GM21576 (cell line): ENCODE measurements around the gene RIPOR3.
"Not testable (repeated sequence)": the region's sequence is repeated elsewhere in the genome, so short reads cannot be mapped to it uniquely, and the experiment has no call there.

Experiments used
- ATAC-seq: cut with Tn5 transposase; IDR thresholded peaks from one replicate; pipeline ENCODE4 v1.9.1; 2021; ENCODE audit warnings: mild to moderate bottlenecking, moderate library complexity; ENCODE audit not compliant: unreplicated experiment

Gene RIPOR3

DNA sequence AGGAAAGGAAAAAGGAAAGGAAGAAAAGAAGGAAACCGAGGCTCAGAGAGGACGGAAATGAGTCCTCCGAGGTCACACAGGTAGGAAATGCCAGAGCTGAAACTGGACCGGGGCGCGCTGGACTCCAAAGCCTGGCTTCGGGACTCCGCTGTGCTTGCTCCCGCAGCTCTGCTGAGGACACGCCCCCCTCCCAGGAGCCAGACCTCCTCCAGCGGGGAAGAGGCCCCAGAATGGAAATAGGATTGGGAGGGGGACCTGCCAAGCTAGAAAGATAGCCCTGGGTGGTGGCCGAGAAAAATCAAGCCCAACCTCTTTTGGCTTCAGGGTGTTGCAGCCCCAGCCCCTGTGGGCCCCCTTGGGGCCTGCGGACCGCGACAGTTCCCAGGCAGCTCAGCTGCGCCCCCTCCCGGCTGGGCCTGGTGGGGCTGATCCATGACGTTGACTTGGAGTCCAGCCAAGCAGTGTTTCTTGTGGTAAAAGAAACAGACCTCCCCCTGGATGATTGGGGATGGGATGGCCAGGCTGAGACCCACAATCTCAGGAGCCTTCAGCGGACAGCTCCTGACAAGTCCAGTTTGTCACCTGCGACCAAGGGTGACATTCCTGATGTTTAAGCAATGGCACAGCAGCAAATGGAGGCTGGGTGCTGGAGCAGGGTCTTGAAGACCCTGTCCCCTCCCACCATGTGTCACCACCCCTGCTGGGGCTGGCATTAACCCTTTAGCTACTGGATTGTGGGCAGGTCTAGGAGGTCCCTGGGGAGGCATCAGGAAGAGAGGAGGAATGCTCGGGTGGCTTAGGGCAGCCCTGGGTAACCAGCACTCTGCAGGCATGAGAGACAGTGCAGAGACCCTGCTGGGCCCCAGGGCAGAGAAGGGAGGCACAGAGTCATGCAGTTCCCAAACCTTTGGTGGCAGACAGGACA, 55.4 kb downstream of the RIPOR3 start:
- no peak for ATAC-seq

DNA sequence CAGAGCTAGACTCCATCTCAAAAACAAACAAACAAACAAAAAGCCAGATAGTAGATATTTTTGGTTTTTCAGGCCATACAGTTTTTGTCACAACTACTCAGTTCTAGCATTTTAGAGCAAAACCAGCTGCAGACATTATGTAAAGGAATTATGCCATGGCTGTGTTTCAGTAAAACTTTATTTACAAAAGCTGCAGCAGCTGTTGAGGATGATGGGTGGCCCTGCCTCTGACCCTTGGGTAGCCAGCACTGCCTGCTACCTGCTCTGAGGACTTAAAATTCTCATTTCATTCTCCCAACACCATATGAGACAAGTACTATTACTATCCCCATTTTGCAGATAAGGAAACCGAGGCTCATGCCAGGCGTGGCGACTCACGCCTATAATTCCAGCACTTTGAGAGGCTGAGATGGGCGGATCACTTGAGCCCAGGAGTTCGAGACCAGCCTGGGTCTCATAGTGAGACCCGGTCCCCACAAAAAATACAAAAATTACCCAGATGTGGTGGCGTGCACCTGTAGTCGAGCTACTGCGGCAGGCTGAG, 56.3 kb downstream of the RIPOR3 start:
- no peak for ATAC-seq

DNA sequence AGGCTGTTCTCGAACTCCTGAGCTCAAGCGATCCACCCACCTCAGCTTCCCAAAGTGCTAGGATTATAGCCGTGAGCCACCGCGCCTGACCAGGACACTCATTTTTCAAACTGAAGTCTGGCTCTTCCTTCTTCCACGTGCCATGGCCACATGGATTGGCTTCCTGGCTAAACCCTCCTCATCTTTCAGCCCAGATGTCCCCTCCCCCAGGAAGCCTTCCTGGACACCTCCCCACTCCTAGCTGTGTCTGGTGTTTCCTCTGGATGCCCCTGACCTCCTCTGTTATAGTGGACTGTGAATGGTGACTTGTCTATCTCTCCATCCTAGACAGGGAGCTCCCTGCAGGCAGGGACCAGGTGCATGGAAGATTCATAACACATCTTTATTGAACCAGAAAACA, 57.2 kb downstream of the RIPOR3 start:
- ATAC-seq, result no peak

DNA sequence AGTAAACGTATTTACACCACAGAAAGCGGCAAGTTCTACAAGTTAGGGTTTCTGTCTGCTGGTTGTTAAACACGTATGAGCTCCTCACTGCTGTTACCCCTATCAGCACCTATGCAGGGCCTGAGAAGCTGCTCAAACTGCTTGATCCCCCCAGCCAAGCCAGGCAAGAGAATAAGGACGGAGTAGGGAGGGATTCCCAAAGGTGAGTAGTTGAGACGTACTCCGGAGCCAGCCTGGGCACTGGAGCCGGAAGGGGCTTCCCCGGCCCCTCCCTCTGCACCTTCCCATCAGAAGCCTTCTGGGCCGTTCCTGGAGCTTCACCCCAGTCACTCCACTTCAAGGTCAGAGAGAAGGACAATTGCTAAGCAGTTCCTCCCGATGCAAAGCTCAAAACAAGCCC, 58.0 kb downstream of the RIPOR3 start:
- ATAC-seq, result no peak

DNA sequence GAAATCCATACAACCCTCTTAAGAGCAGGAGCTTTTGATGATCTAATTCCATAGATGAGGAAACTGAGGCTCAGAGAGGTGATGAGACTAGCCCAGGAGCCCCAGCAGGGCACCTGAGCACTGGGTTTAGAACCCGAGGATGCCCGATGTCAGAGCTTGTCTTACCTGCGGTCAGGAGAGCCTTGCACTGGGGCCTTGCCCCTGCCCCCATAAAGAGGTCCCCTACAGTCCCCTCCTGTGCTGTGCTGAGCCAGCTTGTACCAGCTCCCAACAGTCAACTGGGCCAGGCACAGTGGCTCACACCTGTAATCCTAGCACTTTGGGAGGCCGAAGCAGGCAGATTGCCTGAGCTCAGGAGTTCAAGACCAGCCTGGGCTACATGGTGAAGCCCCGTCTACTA, 58.6 kb downstream of the RIPOR3 start:
- no peak for ATAC-seq

DNA sequence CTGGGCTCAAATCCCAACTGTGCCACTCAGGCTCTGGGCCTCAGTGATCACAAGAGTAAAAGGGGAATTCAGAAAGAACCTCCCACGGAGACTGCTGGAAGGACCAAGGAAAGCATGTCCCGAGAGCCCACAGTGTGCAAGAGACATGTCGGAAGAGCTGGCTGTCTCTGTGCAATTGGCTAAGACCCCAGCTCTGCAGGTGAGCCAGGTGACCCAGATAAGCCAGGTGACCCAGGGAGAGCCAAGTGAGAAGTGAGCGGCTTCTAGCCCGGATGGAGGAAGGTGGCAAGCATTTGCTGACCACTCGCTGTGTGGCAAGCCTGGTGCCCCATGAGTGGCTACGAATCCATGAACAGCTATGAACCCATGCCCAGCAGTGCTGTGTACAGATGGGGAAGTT, 59.1 kb downstream of the RIPOR3 start:
- ATAC-seq, result no peak

DNA sequence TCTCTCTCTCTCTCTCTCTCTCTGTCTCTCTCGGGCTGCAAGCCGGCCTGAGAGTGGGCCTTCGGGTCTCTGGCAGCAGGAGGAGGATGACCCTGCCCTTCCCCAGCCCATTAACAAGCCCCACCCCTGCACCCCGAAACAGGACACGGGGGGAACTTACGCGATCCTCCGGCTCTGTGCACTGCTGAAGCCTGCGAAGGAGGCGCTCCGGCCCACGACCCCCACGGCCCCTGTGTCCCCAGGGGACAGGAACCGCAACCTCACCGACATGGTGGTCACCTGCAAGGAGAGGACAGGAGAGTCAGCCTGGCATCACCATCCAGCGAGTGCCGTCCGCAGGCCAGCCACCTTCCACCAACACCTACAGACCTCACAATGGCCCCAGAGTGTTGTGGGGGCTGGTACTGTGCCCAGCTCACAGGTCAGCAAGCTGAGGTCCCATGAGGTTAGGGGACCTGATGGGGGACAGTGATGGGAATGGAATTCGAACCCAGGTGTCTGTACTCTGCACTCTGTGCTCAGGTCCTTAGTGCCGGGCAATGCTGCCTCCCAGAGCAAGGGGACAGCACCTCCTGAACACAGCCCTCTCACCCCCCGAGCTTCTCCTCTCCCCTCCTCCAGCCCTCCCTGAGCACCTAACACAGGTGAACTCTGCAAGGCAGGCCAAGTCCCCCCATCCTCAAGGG, 60.6 kb downstream of the RIPOR3 start:
- no peak for ATAC-seq

DNA sequence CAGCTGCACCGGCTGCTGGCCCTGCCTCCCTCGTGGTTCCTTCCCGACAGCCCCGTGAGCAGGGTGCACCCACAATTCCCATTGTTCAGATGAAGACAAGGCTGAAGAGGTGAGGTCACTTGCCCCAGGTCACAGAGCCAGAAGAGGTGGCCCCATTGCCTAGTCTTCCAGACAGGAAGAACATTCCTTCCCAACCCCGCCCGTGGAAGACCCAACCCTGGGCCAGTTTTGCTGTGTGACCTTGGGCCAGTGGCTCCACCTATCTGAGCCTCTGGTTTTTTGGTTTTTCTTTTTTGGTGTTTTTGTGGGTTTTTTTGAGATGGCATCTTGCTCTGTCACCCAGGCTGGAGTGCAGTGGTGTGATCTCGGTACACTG, 61.7 kb downstream of the RIPOR3 start:
- ATAC-seq, result no peak

DNA sequence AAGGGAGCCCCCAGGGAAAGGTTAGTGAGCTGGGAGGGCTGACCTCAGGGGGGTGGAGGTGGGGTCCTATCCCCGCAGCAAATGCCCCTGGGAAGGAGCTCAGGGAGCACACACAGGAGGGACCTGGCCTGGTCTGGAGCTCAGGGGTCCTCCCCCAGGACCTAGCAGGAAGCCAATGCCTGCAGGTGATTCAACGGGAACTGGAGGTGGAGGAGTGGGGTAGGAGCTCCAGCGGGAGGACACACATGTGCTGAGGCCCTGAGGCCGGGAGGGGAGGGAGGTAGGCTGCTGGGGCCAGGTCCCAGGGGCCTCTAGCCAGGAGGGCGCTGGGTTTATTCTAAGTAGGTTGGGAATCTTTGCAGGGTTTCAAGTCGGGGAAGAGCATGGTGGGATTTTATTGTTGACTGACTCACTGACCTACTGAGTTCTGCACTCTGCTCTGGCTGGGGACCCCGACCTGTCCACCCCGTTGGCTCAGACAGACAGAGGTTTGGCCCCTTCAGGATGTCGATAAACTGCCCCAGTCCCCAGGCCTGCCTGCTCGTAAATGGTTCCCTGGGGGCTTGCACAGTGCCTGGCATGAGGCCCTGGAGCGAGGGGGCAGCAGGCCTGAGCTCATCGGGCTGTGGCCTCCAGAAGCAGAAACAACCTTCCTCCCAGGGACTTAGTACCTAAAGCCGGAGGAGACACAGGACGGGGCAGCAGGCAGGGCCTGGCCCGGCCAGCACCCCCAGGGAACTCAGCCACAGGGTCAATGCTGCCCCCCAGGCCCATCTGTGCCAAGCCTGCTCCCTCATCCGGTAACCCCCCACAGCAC, 62.3 kb downstream of the RIPOR3 start:
- no peak for ATAC-seq

DNA sequence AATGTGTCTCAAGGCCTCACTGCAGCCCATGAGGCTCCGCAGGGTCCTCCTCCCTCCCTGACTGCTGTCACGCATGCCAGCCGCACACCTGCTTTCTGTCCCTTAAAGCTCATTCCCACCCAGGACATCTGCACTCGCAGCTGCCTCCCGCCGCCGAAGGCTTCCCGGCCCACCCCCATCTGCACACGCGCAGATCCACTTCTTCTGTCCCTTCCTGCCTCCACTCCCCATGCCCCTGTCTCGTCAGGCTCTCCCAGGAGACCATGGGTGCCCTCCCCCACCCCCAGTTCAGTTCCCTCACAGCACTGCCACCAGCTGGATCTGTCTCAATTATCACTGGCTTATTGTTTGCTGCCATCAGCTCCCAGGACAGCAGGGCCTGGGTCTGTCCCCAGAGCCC, 63.0 kb downstream of the RIPOR3 start:
- no peak for ATAC-seq

DNA sequence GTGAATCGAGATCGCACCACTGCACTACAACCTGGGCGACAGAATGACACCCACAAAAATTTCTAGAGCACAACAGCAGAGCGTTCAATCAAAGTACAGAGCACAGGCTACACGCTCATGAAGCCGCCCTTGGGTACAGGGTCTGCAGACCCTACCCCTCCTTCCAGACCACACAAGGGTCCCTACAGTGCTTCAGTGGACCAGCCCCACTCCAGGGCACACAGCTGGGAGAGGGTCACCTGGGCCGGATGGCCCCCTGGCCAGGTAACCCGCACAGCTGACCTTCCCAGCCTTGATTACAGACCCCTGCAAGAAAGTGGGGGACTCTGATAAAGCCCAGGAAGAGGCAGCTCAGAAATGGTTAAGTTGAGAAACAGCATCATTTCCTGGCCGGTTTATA, 63.6 kb downstream of the RIPOR3 start:
- no peak for ATAC-seq

DNA sequence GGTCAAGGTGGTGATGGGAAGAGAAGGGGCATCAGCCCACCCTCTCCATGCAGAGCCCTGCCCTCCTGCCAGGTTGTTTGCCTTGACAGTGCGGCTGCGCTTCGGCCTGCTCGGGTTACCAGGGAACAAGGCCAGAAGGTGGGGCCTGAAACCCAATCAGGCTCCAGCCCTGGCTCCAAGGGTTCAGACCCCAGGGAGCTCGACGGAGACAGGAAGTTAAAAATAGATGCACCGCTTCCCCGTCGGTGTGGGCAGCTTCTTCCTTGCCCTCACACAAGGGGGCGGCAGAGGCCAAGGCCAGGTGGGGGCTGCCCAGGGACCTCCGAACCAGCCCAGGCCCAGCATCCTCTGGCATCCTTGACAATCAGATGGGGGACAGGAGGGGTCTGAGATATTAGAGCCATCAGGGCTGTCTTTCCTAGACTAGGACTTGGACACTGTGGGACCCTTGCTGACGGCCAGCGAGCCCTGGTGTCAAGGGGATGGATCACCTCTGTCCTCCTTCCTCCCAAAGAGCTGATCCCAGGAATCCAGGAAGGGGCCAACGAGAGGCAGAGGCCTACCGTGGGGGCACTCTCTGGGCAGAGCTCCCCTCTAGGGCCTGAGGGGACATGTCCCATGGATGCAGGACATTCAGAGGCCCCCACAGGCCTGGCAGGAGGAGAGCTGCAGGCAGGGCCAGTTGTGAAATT, 65.2 kb downstream of the RIPOR3 start:
- no peak for ATAC-seq

DNA sequence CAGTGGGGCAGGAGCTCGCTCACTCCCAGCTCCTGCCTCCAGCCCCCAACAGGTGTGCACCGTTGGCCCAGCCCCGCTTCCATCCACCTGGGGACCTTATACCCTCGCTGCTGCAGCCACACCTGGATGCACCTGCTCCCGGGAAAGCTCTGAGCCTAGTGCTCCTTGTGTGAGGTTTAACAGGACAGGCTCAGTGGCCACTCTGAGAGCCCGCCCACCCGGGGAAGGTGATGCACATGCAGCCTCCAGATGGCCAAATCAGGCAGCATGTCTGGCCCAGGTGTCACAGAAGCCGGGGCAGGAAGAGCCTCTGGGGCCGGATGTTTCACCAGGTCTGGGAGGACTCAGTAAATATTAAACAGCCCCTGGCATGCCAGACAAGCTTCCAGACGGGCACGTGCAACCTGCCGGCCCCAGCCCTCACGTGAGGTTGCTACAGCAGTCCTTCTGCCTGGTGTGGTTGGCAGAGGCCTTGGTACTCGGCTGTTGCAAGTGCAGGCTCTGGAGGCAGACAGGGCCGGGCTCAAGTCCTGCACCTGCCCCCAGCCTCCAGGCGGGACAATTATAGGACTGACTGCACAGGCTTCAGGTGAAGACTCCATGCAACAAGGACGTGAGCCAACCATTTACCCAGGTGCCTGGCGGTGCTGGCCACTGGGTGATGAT, 66.9 kb downstream of the RIPOR3 start:
- no peak for ATAC-seq

DNA sequence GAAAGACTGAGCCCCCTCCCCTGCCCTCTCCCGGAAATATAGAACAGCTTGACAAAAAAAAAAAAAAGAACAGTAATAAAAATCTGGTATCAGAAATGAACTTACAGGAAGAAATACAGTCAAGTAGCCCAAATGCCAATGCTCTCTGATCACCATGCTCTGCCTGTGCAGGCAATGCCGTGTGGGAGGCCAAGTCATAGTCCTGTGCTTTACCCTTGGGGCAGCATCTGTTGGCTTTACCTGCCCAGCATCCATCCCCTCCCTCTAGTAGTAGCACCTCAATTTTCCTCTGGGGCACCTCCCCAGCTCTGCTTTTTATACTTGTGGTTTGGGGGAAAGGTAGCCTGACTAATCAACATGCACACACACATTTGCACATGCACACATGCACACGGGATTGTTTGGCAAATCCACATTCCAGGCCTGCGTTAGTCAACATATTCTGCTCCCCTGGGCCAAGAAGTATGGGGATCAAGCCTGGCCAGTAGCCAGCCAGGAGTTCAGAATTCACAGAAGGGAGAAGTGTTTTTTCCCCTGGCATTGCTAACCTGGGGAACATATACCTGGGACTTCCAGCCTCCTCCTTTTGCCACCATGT, 70.2 kb downstream of the RIPOR3 start:
- ATAC-seq, result no peak

DNA sequence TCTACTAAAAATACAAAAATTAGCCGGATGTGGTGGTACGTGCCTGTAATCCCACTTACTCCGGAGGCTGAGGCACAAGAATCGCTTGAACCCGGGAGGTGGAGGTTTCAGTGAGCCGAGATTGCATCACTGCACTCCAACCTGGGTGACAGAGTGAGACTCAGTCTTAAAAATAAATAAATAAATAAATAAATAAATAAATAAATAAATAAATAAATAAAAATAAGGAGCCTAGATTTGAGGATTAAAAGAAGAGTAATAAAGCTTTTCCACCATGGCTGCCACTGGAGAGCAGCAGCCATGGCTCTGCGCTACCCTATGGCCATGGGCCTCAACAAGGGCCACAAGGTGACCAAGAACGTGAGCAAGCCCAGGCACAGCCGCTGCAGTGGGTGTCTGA, 70.9 kb downstream of the RIPOR3 start:
- ATAC-seq, result not testable (repeated sequence)

DNA sequence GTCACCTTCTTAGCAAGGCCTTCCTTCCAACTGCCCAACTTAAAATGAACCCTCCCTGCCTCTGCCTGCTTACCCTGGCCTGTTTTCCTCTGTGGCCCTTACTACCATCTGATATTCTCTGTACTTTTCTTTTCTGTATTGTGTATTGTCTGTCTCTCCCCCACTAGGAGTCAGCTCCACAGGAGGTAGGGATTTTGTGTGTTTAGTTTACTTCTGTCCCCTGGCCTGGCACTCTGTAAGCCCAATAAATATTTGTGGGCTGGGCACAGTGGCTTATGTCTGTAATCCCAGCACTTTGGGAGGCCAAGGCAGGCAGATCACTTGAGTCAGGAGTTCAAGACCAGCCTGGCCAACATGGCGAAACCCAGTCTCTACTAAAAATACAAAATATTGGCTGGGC, 72.8 kb downstream of the RIPOR3 start:
- no peak for ATAC-seq

DNA sequence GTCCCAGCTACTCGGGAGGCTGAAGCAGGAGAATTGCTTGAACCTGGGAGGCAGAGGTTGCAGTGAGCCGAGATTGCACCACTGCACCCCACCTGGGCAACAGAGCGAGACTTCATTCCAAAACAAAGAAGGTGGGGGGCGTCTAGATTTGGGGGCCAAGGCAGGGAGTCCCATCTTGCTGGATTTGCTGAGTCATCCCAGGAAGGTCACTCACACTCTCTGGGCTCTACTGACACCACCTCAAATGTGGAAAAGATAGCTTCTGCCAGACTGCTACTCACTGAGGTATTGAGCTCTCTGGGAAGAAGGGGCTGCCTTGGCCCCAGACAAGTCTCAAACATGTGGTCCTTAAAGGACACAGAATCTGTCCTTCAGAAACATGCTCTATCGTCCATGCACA, 74.3 kb downstream of the RIPOR3 start:
- no peak for ATAC-seq

DNA sequence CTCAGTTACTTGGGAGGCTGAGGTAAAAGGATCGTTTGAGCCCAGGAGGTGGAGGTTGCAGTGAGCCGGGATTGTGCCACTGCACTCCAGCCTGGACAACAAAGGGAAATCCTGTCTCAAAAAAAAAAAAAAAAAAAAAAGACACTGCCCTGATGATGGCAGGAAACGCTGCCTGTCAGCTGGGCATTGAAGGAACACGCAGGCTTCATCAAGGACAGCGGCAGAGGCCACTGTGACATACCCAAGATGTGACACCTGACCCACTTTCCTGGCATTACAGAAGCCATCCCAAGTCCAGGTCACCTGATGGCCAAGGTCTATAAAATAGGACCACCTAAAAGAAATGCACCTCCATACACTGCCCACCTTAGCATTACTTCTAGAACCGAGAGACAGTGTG, 75.9 kb downstream of the RIPOR3 start:
- no peak for ATAC-seq

DNA sequence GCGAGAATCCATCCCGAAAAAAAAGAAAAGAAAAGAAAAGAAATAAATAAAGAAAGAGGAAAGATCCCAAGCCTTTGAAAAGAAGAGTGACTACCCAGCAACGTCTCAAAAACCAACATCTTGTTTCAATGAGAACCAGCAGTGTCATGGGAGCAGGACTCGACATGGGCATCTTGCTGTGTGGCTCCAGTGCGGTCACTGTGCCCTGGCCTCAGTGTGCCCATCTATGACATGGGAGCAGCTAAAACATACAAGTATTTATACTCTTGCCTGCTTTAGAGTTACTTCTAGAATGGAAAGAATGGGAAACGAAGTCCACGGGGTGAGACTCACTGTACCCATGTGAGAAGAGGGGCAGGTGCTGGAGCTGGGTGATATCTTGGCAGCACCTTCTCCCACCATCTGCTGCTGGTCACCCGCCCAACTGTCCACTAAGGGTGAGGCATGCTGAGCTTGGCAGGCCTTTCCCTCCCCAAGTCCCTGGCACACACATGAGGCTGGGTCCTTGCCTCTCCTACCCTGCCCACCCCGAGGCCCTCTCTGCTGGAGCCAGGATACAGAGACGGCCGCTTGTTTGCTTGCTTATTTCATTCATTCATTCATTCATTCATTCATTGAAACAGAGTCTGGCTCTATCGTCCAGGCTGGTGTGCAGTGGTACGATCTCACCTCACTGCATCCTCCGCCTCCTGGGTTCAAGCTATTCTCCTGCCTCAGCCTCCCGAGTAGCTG, 77.7 kb downstream of the RIPOR3 start:
- no peak for ATAC-seq
